ENCODE data around the gene SOX18.

SOX18 gene

GRCh38 chr20:64067733-64068307 lies 18.4 kb upstream of the SOX18 start:
- no peak for DNase-seq

- no peak for DNase-seq
Measured at GRCh38 chr20:64067005-64067632, 17.7 kb upstream of the SOX18 start.

GRCh38 chr20:64065974-64066343 lies 16.5 kb upstream of the SOX18 start:
- DNase-seq = peak; percentile 13

GRCh38 chr20:64065062-64065973 lies 15.9 kb upstream of the SOX18 start:
- no peak for DNase-seq

GRCh38 chr20:64064145-64064698 lies 14.8 kb upstream of the SOX18 start:
- DNase-seq = peak; percentile 24

- DNase-seq = no peak
Measured at GRCh38 chr20:64063389-64064144, 14.1 kb upstream of the SOX18 start.

GRCh38 chr20:64062596-64063388 lies 13.4 kb upstream of the SOX18 start, which contains the start of gene TCEA2:
Gene TCEA2 (plus strand): TSS chr20:64063198. CDS start chr20:64063313, 115 bp downstream.
- peak; percentile 80 for DNase-seq

- no peak for DNase-seq
Measured at GRCh38 chr20:64062276-64062595, 12.8 kb upstream of the SOX18 start.

- DNase-seq = no peak
Measured at GRCh38 chr20:64058536-64058935, 9.1 kb upstream of the SOX18 start.

GRCh38 chr20:64057628-64058498 lies 8.4 kb upstream of the SOX18 start:
- no peak for DNase-seq

- DNase-seq = no peak
Measured at GRCh38 chr20:64056889-64057627, 7.6 kb upstream of the SOX18 start.

- no peak for DNase-seq
Measured at GRCh38 chr20:64056639-64056888, 7.1 kb upstream of the SOX18 start.

GRCh38 chr20:64055893-64056638 lies 6.6 kb upstream of the SOX18 start:
- peak; percentile 43 for DNase-seq

- no peak for DNase-seq
Measured at GRCh38 chr20:64055396-64055892, 6.0 kb upstream of the SOX18 start.

GRCh38 chr20:64053841-64054661 lies 4.6 kb upstream of the SOX18 start:
- DNase-seq = no peak

GRCh38 chr20:64052987-64053840 lies 3.8 kb upstream of the SOX18 start:
- DNase-seq = no peak

GRCh38 chr20:64052326-64052722 lies 2.9 kb upstream of the SOX18 start:
- no peak for DNase-seq

Measured in T1000 (cell line).